KOPT-K1 (cell line): Measurements from ENCODE around the gene CD8A.
"Not testable (repeated sequence)": the region's sequence is repeated elsewhere in the genome, so short reads cannot be mapped to it uniquely, and the experiment has no call there.

Source experiments
- H3K27ac ChIP-seq: fragments of 200-600 bp; sonication (generic); 2 replicates; pipeline ENCODE4 v1.5.1; 2016; ENCODE audit warnings: antibody characterized with exemption, mild to moderate bottlenecking, low read depth, low read length; ENCODE audit not compliant: poor library complexity, severe bottlenecking
- H3K36me3 ChIP-seq: fragments of 200-600 bp; sonication (generic); 2 replicates; pipeline ENCODE4 v1.5.1; 2017; ENCODE audit warnings: antibody characterized with exemption, mild to moderate bottlenecking, low read length, moderate library complexity; ENCODE audit not compliant: insufficient read depth
- H3K9me3 ChIP-seq: fragments of 200-600 bp; sonication (generic); 2 replicates; pipeline ENCODE4 v1.5.1; 2017; ENCODE audit warnings: antibody characterized with exemption, low read length, mild to moderate bottlenecking; ENCODE audit not compliant: insufficient read depth, poor library complexity, severe bottlenecking

Gene CD8A

GRCh38 chr2:86741889-86742498, 48.7 kb downstream of the CD8A start:
- not testable (repeated sequence) for H3K27ac ChIP-seq, H3K9me3 ChIP-seq
- H3K36me3 ChIP-seq: peaks cover 40% of the 10 kb centered on the region

- H3K36me3 ChIP-seq: peaks cover 20% of the 10 kb centered on the region
- not testable (repeated sequence) for H3K27ac ChIP-seq, H3K9me3 ChIP-seq
Measured at GRCh38 chr2:86739889-86740288, 50.8 kb downstream of the CD8A start.

- peaks cover 18% of the 10 kb centered on the region for H3K36me3 ChIP-seq
- H3K9me3 ChIP-seq, H3K27ac ChIP-seq: not testable (repeated sequence)
Measured at GRCh38 chr2:86739485-86739884, 51.2 kb downstream of the CD8A start.

- H3K36me3 ChIP-seq, H3K27ac ChIP-seq, H3K9me3 ChIP-seq: not testable (repeated sequence)
Measured at GRCh38 chr2:86734896-86735295, 55.8 kb downstream of the CD8A start.
